GM12878 (cell line): Measurements from ENCODE around the gene RBMS3. TPM values are rescaled to one million over a fixed set of nuclear protein-coding genes. Genes with fewer than 3 reads are reported as not detected.

Source experiments
- ATAC-seq: fragments of 200-7000 bp; cut with Tn5 transposase; 3 replicates; pipeline ENCODE4 v1.9.1; 2020; ENCODE audit warnings: mild to moderate bottlenecking, moderate library complexity
- BruUV-seq: library from RNA; stranded (reverse); fragments of 400-500 nt; replicated peaks from 2 replicates; lab custom pipeline; 2021; lab: Mats Ljungman, UMichigan
- CTCF ChIA-PET: fragments of 300-600 bp; sonication (Branson Sonifier 250); formaldehyde crosslinking; extraction: SDS; loops from one replicate; lab custom pipeline; 2021; ENCODE audit warnings: inconsistent platforms; lab: Yijun Ruan, JAX
- POLR2A ChIA-PET: fragments of 350-600 bp; formaldehyde crosslinking; extraction: SDS; loops from one replicate; lab custom pipeline; 2021; ENCODE audit warnings: inconsistent platforms; lab: Charles Lee
- RAD21 ChIA-PET: fragments of 300-600 bp; sonication (Branson Sonifier 250); formaldehyde crosslinking; loops from one replicate; lab custom pipeline; 2023; ENCODE audit warnings: antibody characterized with exemption; ENCODE audit not compliant: unreplicated experiment; lab: Charles Lee
- SMC1A ChIA-PET: fragments of 300-600 bp; sonication (Branson Sonifier 250); formaldehyde crosslinking; loops from one replicate; lab custom pipeline; 2023; ENCODE audit not compliant: unreplicated experiment, uncharacterized antibody; lab: Charles Lee
- DNase-seq: peaks from one replicate; pipeline ENCODE4 v3.0.0-alpha.2; 2011; ENCODE audit warnings: low read depth, low spot score
- FAIRE-seq: peaks from 3 replicates; lab custom pipeline; 2011; peaks lifted over from hg19 to GRCh38; lab: Jason Lieb, UNC
- H2AFZ ChIP-seq: 2 replicates; pipeline ENCODE4 v1.6.0; 2011; ENCODE audit warnings: low read depth, low read length, control low read depth; ENCODE audit not compliant: control insufficient read depth
- H3K27ac ChIP-seq: 2 replicates; pipeline ENCODE4 v1.5.1; 2011; ENCODE audit warnings: control low read depth; ENCODE audit not compliant: control insufficient read depth, insufficient read depth
- H3K27me3 ChIP-seq, 2 experiments: replicated peaks in 1 of 2; 2 replicates each; pipeline versions ENCODE4 v1.6.0 to v1.6.1; 2011; ENCODE audit warnings: low read length in 1 of 2; ENCODE audit not compliant: control insufficient read depth in 2 of 2, insufficient read depth in 2 of 2
- H3K36me3 ChIP-seq, 2 experiments: 2 replicates each; pipeline ENCODE4 v1.5.1; 2011; ENCODE audit warnings: low read length in 1 of 2; ENCODE audit not compliant: control insufficient read depth in 2 of 2, insufficient read depth in 2 of 2
- H3K4me1 ChIP-seq: 2 replicates; pipeline ENCODE4 v1.6.1; 2011; ENCODE audit warnings: mild to moderate bottlenecking, low read length, moderate library complexity, mixed read lengths; ENCODE audit not compliant: control insufficient read depth, insufficient read depth
- H3K4me2 ChIP-seq: 2 replicates; pipeline ENCODE4 v1.6.0; 2011; ENCODE audit warnings: control low read depth; ENCODE audit not compliant: control insufficient read depth, insufficient read depth
- H3K4me3 ChIP-seq: fragments of 200-600 bp; sonication (generic); 2 replicates; pipeline ENCODE4 v1.5.1; 2016
- H3K79me2 ChIP-seq: 2 replicates; pipeline ENCODE4 v1.6.0; 2011; ENCODE audit warnings: low read length; ENCODE audit not compliant: control insufficient read depth, insufficient read depth
- H3K9ac ChIP-seq: 2 replicates; pipeline ENCODE4 v1.8.0; 2011; ENCODE audit warnings: low read length, control low read depth, mixed read lengths; ENCODE audit not compliant: control insufficient read depth, insufficient read depth
- H3K9me3 ChIP-seq: replicated peaks from 3 replicates; pipeline ENCODE4 v1.5.1; 2011; ENCODE audit warnings: mild to moderate bottlenecking, low read length; ENCODE audit not compliant: control insufficient read depth, insufficient read depth
- H4K20me1 ChIP-seq: 2 replicates; pipeline ENCODE4 v1.6.0; 2011; ENCODE audit not compliant: control insufficient read depth, insufficient read depth
- ATF2 ChIP-seq: IDR thresholded peaks from 2 replicates; pipeline ENCODE4 v1.6.1; 2012; ENCODE audit warnings: low read length, inconsistent platforms
- FOS ChIP-seq: IDR thresholded peaks from 3 replicates; pipeline ENCODE4 v1.6.1; 2011; ENCODE audit warnings: borderline replicate concordance; ENCODE audit not compliant: insufficient read length; ENCODE audit errors: extremely low read depth
- GABPA ChIP-seq: IDR thresholded peaks from 2 replicates; pipeline ENCODE4 v1.6.1; 2014; ENCODE audit warnings: antibody characterized with exemption, low read depth, mild to moderate bottlenecking, inconsistent platforms
- JUNB ChIP-seq: IDR thresholded peaks from 2 replicates; pipeline ENCODE4 v1.6.1; 2016; ENCODE audit warnings: antibody characterized with exemption, mild to moderate bottlenecking
- MTA2 ChIP-seq: fragments of 450-650 bp; IDR thresholded peaks from 2 replicates; pipeline ENCODE4 v1.6.1; 2016; ENCODE audit warnings: low read depth, mild to moderate bottlenecking, moderate library complexity
- NFIC ChIP-seq: IDR thresholded peaks from 2 replicates; pipeline ENCODE4 v1.6.1; 2012; ENCODE audit warnings: low read depth, mild to moderate bottlenecking, inconsistent platforms, low read length, moderate library complexity
- NKRF ChIP-seq: fragments of 450-650 bp; conservative IDR thresholded peaks from 2 replicates; pipeline ENCODE4 v1.6.1; 2017; ENCODE audit warnings: mild to moderate bottlenecking, moderate library complexity
- NR2C2 ChIP-seq: IDR thresholded peaks from 2 replicates; pipeline ENCODE4 v1.6.1; 2011; ENCODE audit warnings: borderline replicate concordance, low read depth; ENCODE audit not compliant: control insufficient read depth, insufficient read length
- WGBS: methylation state at CpG from one replicate; pipeline ENCODE4 v1.1.6; 2016; ENCODE audit warnings: low lambda C conversion rate; ENCODE audit not compliant: insufficient replicate concordance, insufficient coverage; ENCODE audit errors: missing lambda C conversion rate; 5-methylcytosine and 5-hydroxymethylcytosine counted together
- in situ Hi-C: fragments of 300-500 bp; cut with MboI; formaldehyde crosslinking; loops from 9 replicates; pipeline ENCODE4 v1.14.3; 2018; ENCODE audit warnings: mixed read lengths
- intact Hi-C: fragments of 100-400 bp; cut with micrococcal nuclease; formaldehyde crosslinking; loops from one replicate; pipeline ENCODE4 v1.14.2; 2022; ENCODE audit not compliant: unreplicated experiment
- polyA plus RNA-seq, 11 experiments: library from polyadenylated mRNA; depleted of rRNA in 4 of 11; unstranded in 6 of 11; stranded (reverse) in 5 of 11; fragments of >200 nt; fragmentation: Nextera tagmentation in 4 of 11; fragmentation: Illumina TruSeq in 1 of 11; extraction: Ambion mirVana in 4 of 11; extraction: Trizol in 1 of 11; gene quantifications; 1 replicate in 1 of 11; 2 replicates in 10 of 11; pipeline versions ENCODE4 v1.2.1 to v1.2.3, GENCODE V29; 2011 to 2016; ENCODE audit warnings: inconsistent platforms in 2 of 11, missing spikeins in 2 of 11, low read depth in 1 of 11
- total RNA-seq, 4 experiments: library from RNA; depleted of rRNA in 3 of 4; stranded (reverse); fragments of >200 nt in 3 of 4; fragmentation: Illumina TruSeq in 1 of 4; extraction: Trizol in 1 of 4; gene quantifications; 2 replicates each; pipeline versions ENCODE4 v1.2.1 to v1.2.3, GENCODE V29; 2013 to 2021
- TF ChIP-seq, protein P1 (sequence below): IDR thresholded peaks from 2 replicates; pipeline ENCODE4 v1.6.1; 2012; ENCODE audit warnings: low read depth, low read length, improper control_type of control experiment

RBMS3 gene
- total and polyA plus RNA-seq, 10 of the 15 experiments (the other 5 are each of a cell fraction or from before 2014, with no cell fraction given), result 0.79 to 4.7 (median 3.1) TPM

DNA sequence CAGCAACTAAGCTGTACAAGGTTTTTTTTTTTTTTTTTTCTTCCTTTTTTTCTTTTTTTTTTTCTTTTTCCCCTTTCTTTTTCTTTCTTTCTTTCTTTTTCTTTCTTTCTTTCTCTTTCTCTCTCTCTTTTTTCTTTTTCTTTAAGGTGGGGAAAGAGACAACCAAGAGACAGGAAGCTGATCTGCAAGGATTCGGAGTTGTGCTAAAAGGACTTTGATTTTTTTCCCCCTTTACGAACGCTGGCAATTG, 148 bp downstream of the RBMS3 start:
- POLR2A ChIA-PET, result interaction anchor here (0.6 to 1.4 kb wide), 6 partner anchors 9 to 603 kb away, joined by 3 to 10 read pairs (median 6); no protein-coding TSS in a partner anchor
- BruUV-seq, result no TSS peak

GRCh38 chr3:29281344-29282241, 722 bp downstream of the RBMS3 start:
- in situ Hi-C loops, result no loop called here
- ATAC-seq, result peak; percentile 75
- TF ChIP-seq NKRF, result 0 out of 2 replicates have a peak, but pooled peaks have one; percentile 25
- TF ChIP-seq ATF2, result peak; percentile 53; the same call in 1 of the 2 replicates
- TF ChIP-seq JUNB, result peak; percentile 87
- TF ChIP-seq GABPA, result 0 out of 2 replicates have a peak, but pooled peaks have one; percentile 4
- TF ChIP-seq, protein P1, sequence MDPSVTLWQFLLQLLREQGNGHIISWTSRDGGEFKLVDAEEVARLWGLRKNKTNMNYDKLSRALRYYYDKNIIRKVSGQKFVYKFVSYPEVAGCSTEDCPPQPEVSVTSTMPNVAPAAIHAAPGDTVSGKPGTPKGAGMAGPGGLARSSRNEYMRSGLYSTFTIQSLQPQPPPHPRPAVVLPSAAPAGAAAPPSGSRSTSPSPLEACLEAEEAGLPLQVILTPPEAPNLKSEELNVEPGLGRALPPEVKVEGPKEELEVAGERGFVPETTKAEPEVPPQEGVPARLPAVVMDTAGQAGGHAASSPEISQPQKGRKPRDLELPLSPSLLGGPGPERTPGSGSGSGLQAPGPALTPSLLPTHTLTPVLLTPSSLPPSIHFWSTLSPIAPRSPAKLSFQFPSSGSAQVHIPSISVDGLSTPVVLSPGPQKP, result 0 out of 2 replicates have a peak, but pooled peaks have one; percentile 21
- TF ChIP-seq FOS, result no peak
- peak; percentile 78 for TF ChIP-seq MTA2

More for the DNA sequence above, 148 bp downstream of the RBMS3 start:
- CTCF ChIA-PET, result interaction anchor here (0.6 to 1.9 kb wide), 10 partner anchors 10 to 732 kb away, joined by 3 to 6 read pairs (median 3); no protein-coding TSS in a partner anchor
- Histone ChIP-seq H3K9me3 (no peaks in the 10 kb centered on the region), H2AFZ (peak overlapping the region; percentile 69), H3K36me3 (no peaks in the 10 kb centered on the region), H3K4me2 (peak overlapping the region; percentile 83), H3K9ac (peak overlapping the region; percentile 65), H3K4me3 (peak overlapping the region; percentile 79), H4K20me1 (no peaks in the 10 kb centered on the region), H3K27ac (peak overlapping the region; percentile 59), H3K27me3 (no peaks in the 10 kb centered on the region), H3K4me1 (peaks cover 4% of the 10 kb centered on the region), H3K79me2 (peaks cover 16% of the 10 kb centered on the region)
- DNase-seq (no peak), ATAC-seq (peak; percentile 8; the same call in 1 of the 3 replicates), FAIRE-seq (no peak)
- intact Hi-C loops, result loop anchor here (2.0 to 10.0 kb wide), 4 partner anchors 146 to 406 kb away; no protein-coding TSS in a partner anchor
- TF ChIP-seq NR2C2 (no peak), GABPA (0 out of 2 replicates have a peak, but pooled peaks have one; percentile 10), NFIC (no peak)
- WGBS, result 0% methylated on average over 3 of the region's 3 CpGs
- in situ Hi-C loops, result no loop called here
- SMC1A ChIA-PET, result interaction anchor here (0.6 to 3.7 kb wide), 21 partner anchors 8 to 1261 kb away, joined by 3 to 23 read pairs (median 6); no protein-coding TSS in a partner anchor
- RAD21 ChIA-PET, result interaction anchor here (0.6 to 3.0 kb wide), 19 partner anchors 8 to 914 kb away, joined by 3 to 17 read pairs (median 4); no protein-coding TSS in a partner anchor

More at GRCh38 chr3:29281344-29282241, 722 bp downstream of the RBMS3 start:
- DNase-seq, result peak; percentile 63
- H3K4me3 ChIP-seq, result peak overlapping the region; percentile 79
- H2AFZ ChIP-seq, result peak overlapping the region; percentile 69
- H4K20me1 ChIP-seq, result no peaks in the 10 kb centered on the region
- FAIRE-seq, result no peak
- H3K79me2 ChIP-seq, result peaks cover 16% of the 10 kb centered on the region
- ChIA-PET POLR2A (interaction anchor here (0.6 to 1.4 kb wide), 8 partner anchors 9 to 603 kb away, joined by 3 to 10 read pairs (median 4); no protein-coding TSS in a partner anchor), SMC1A (interaction anchor here (0.6 to 3.7 kb wide), 24 partner anchors 7 to 1261 kb away, joined by 3 to 23 read pairs (median 6); no protein-coding TSS in a partner anchor), RAD21 (interaction anchor here (0.6 to 3.0 kb wide), 24 partner anchors 8 to 913 kb away, joined by 3 to 17 read pairs (median 4); no protein-coding TSS in a partner anchor), CTCF (interaction anchor here (0.6 to 1.9 kb wide), 13 partner anchors 9 to 731 kb away, joined by 3 to 6 read pairs (median 3); no protein-coding TSS in a partner anchor)
- H3K4me1 ChIP-seq, result peaks cover 4% of the 10 kb centered on the region
- H3K4me2 ChIP-seq, result peak overlapping the region; percentile 83
- 9% methylated on average over 18 of the region's 18 CpGs for WGBS
- H3K27ac ChIP-seq, result peak overlapping the region; percentile 59
- H3K9me3 ChIP-seq, result no peaks in the 10 kb centered on the region
- peak overlapping the region; percentile 65 for H3K9ac ChIP-seq
- BruUV-seq, result TSS peak; percentile 86
- H3K36me3 ChIP-seq, result no peaks in the 10 kb centered on the region
- no peaks in the 10 kb centered on the region for H3K27me3 ChIP-seq
- intact Hi-C loops, result loop anchor here (2.0 to 10.0 kb wide), 5 partner anchors 37 to 406 kb away; no protein-coding TSS in a partner anchor
